ENCODE data around the gene ERP27. TPM values are rescaled to one million over a fixed set of nuclear protein-coding genes. Genes with fewer than 3 reads are reported as not detected.
A peak's percentile ranks its signal among the peaks of the same experiment; 100 is the strongest.

Gene ERP27
- total and polyA plus RNA-seq, 2 donors (not counting 3 experiments of a cell fraction or from before 2014, with no cell fraction given): 0.70 to 0.88 TPM

- no peak overlapping the region for H2AFZ ChIP-seq (ENCODE audit: low read depth, low read length)
- intact Hi-C loops (cut with micrococcal nuclease) (loop anchor here (5.0 kb wide), 1 partner anchor 114 kb away; a partner anchor contains a TSS), dilution Hi-C loops (cut with MboI; ENCODE audit: extremely low pct_ligation_motif_present, low sequenced_read_pairs) (no loop called here)
- no peaks in the 10 kb centered on the region for H3K79me2 ChIP-seq (ENCODE audit: control insufficient read depth, insufficient read depth, low read length)
- BruUV-seq (replicated peaks): no TSS peak
- TF ChIP-seq POLR2A (IDR thresholded peaks at IDR 0.05; ENCODE audit: low read depth, low read length) (no peak), MAX (IDR thresholded peaks at IDR 0.05; ENCODE audit: insufficient read depth, insufficient read length) (no peak)
- H3K36me3 ChIP-seq (ENCODE audit: control insufficient read depth in 2 of 2, extremely low read depth in 1 of 2, insufficient read depth in 2 of 2, low read length in 2 of 2): peaks cover 0 to 2% of the 10 kb centered on the region in 2 experiments
- no peak for DNase-seq (ENCODE audit: low read depth, low spot score)
- CTCF ChIA-PET: interaction anchor here (0.6 to 1.3 kb wide), 6 partner anchors 12 to 99 kb away, joined by 3 to 4 read pairs (median 3); no protein-coding TSS in a partner anchor
- peak overlapping the region; percentile 87 for H3K4me2 ChIP-seq (ENCODE audit: insufficient read depth, low read length)
- peak; percentile 47 for FAIRE-seq
- H3K27me3 ChIP-seq (ENCODE audit: control insufficient read depth in 2 of 2, insufficient read depth in 2 of 2, low read length in 2 of 2): no peaks in the 10 kb centered on the region
- H4K20me1 ChIP-seq (replicated peaks; ENCODE audit: control insufficient read depth, extremely low read depth, insufficient read depth, low read length): no peaks in the 10 kb centered on the region
- POLR2A ChIA-PET: interaction anchor here (0.5 kb wide), 1 partner anchor 66 kb away, joined by 3 read pairs; no protein-coding TSS in a partner anchor
- H3K9me1 ChIP-seq (replicated peaks; ENCODE audit: control insufficient read depth, extremely low read depth, insufficient read depth, low read length): no peaks in the 10 kb centered on the region
- no peak overlapping the region for H3K9ac ChIP-seq (replicated peaks; ENCODE audit: extremely low read depth, insufficient read depth, low read length)
- H3K4me1 ChIP-seq (ENCODE audit: control insufficient read depth, extremely low read depth, insufficient read depth, low read length): peaks cover 31% of the 10 kb centered on the region
- H3K4me3 ChIP-seq (replicated peaks in 1 of 3; ENCODE audit: insufficient read depth in 1 of 3, low read depth in 1 of 3, low read length in 3 of 3): no peak overlapping the region
- H3K27ac ChIP-seq (ENCODE audit: insufficient read depth, low read depth, low read length): no peak overlapping the region
- no peaks in the 10 kb centered on the region for H3K9me3 ChIP-seq (replicated peaks; ENCODE audit: control insufficient read depth, insufficient read depth, low read length)
Measured at GRCh38 chr12:14886271-14886670, 52.1 kb downstream of the ERP27 start.

GRCh38 chr12:14885718-14886221, 52.6 kb downstream of the ERP27 start, which contains the start of gene MGP:
Gene MGP (minus strand): TSS chr12:14885854. CDS start chr12:14885791, 63 bp downstream.
- H3K4me3 ChIP-seq (replicated peaks in 1 of 3; ENCODE audit: insufficient read depth in 1 of 3, low read depth in 1 of 3, low read length in 3 of 3): peak within 1 kb of the TSS; percentile 17 to 64 (median 62)
- H3K79me2 ChIP-seq (ENCODE audit: control insufficient read depth, insufficient read depth, low read length): no peaks in the 10 kb centered on the region
- BruUV-seq (replicated peaks): no TSS peak
- CTCF ChIA-PET: interaction anchor here (0.6 to 1.3 kb wide), 5 partner anchors 13 to 99 kb away, joined by 3 to 4 read pairs (median 3); no protein-coding TSS in a partner anchor
- FAIRE-seq (peak; percentile 87), DNase-seq (ENCODE audit: low read depth, low spot score) (peak; percentile 99)
- H3K4me2 ChIP-seq (ENCODE audit: insufficient read depth, low read length): peak within 1 kb of the TSS; percentile 87
- no peaks in the 10 kb centered on the region for H4K20me1 ChIP-seq (replicated peaks; ENCODE audit: control insufficient read depth, extremely low read depth, insufficient read depth, low read length)
- POLR2A ChIA-PET: interaction anchor here (0.5 kb wide), 1 partner anchor 67 kb away, joined by 3 read pairs; no protein-coding TSS in a partner anchor
- peak within 1 kb of the TSS; percentile 49 for H3K27ac ChIP-seq (ENCODE audit: insufficient read depth, low read depth, low read length)
- no peaks in the 10 kb centered on the region for H3K9me1 ChIP-seq (replicated peaks; ENCODE audit: control insufficient read depth, extremely low read depth, insufficient read depth, low read length)
- intact Hi-C loops (cut with micrococcal nuclease) (loop anchor here (1.0 to 5.0 kb wide), 4 partner anchors 20 to 113 kb away; partner anchors contain the start of gene ARHGDIB), dilution Hi-C loops (cut with MboI; ENCODE audit: extremely low pct_ligation_motif_present, low sequenced_read_pairs) (no loop called here)
- no peaks in the 10 kb centered on the region for H3K27me3 ChIP-seq (ENCODE audit: control insufficient read depth in 2 of 2, insufficient read depth in 2 of 2, low read length in 2 of 2)
- H3K9me3 ChIP-seq (replicated peaks; ENCODE audit: control insufficient read depth, insufficient read depth, low read length): no peaks in the 10 kb centered on the region
- H2AFZ ChIP-seq (ENCODE audit: low read depth, low read length): peak within 1 kb of the TSS; percentile 82
- peaks cover 36% of the 10 kb centered on the region for H3K4me1 ChIP-seq (ENCODE audit: control insufficient read depth, extremely low read depth, insufficient read depth, low read length)
- peak; percentile 90 for TF ChIP-seq GATA2 (IDR thresholded peaks at IDR 0.05; ENCODE audit: insufficient read depth, insufficient read length, low read depth, low read length)
- TF ChIP-seq JUN (IDR thresholded peaks at IDR 0.05; ENCODE audit: borderline replicate concordance, insufficient read depth, insufficient read length, low read depth): no peak
- TF ChIP-seq MAX (IDR thresholded peaks at IDR 0.05; ENCODE audit: insufficient read depth, insufficient read length): no peak
- TF ChIP-seq FOS (IDR thresholded peaks at IDR 0.05; ENCODE audit: borderline replicate concordance, insufficient read depth, low read length): no peak
- TF ChIP-seq MYC (IDR thresholded peaks at IDR 0.05; ENCODE audit: low read depth, low read length): no peak
- TF ChIP-seq EZH2 (IDR thresholded peaks at IDR 0.05; ENCODE audit: borderline replicate concordance, low read depth, low read length, severe bottlenecking): no peak
- TF ChIP-seq POLR2A (IDR thresholded peaks at IDR 0.05; ENCODE audit: low read depth, low read length): peak; percentile 98
- TF ChIP-seq CTCF (IDR thresholded peaks at IDR 0.05; ENCODE audit: extremely low read depth in 1 of 2, insufficient read depth in 1 of 2, low read depth in 1 of 2, low read length in 2 of 2): no peak
- peak; percentile 56 for TF ChIP-seq POLR2AphosphoS5 (IDR thresholded peaks at IDR 0.05; ENCODE audit: insufficient read depth, low read depth, low read length)
- peaks cover 0 to 2% of the 10 kb centered on the region in 2 experiments for H3K36me3 ChIP-seq (ENCODE audit: control insufficient read depth in 2 of 2, extremely low read depth in 1 of 2, insufficient read depth in 2 of 2, low read length in 2 of 2)
- peak within 1 kb of the TSS; percentile 66 for H3K9ac ChIP-seq (replicated peaks; ENCODE audit: extremely low read depth, insufficient read depth, low read length)
